HepG2 (cell line): Measurements from ENCODE around the gene ROM1. TPM values are rescaled to one million over a fixed set of nuclear protein-coding genes. Genes with fewer than 3 reads are reported as not detected.

Experiments
- ARNT ChIP-seq: fragments of 450-650 bp; IDR thresholded peaks from 2 replicates; pipeline ENCODE4 v1.6.1; 2017
- BCL6 ChIP-seq: IDR thresholded peaks from 2 replicates; pipeline ENCODE4 v1.6.1; 2016; ENCODE audit warnings: missing genetic modification reagents, missing compliant biosample characterization
- CC2D1A ChIP-seq: sonication (generic); formaldehyde crosslinking; IDR thresholded peaks from 2 replicates; pipeline ENCODE4 v1.8.1; 2023; ENCODE audit warnings: mild to moderate bottlenecking, missing genetic modification reagents
- CERS6 ChIP-seq: sonication (generic); formaldehyde crosslinking; IDR thresholded peaks from 2 replicates; pipeline ENCODE4 v1.5.0; 2020; ENCODE audit warnings: missing genetic modification reagents
- EP300 ChIP-seq, 3 experiments: sonication (generic) in 1 of 3; formaldehyde crosslinking in 1 of 3; IDR thresholded peaks; 2 replicates each; pipeline versions ENCODE4 v1.5.1 to v1.6.1; 2011 to 2020; ENCODE audit warnings: low read depth in 2 of 3, low read length in 2 of 3, borderline replicate concordance in 1 of 3, improper control_type of control experiment in 1 of 3, mild to moderate bottlenecking in 1 of 3, missing genetic modification reagents in 1 of 3, moderate library complexity in 1 of 3
- KLF6 ChIP-seq: IDR thresholded peaks from 2 replicates; pipeline ENCODE4 v1.8.0; 2016; ENCODE audit warnings: missing biosample characterization, missing genetic modification reagents
- LCORL ChIP-seq, 2 experiments: fragments of 450-650 bp in 1 of 2; sonication (generic) in 1 of 2; formaldehyde crosslinking in 1 of 2; IDR thresholded peaks; 2 replicates each; pipeline versions ENCODE4 v1.5.0 to v1.6.1; 2017 to 2020; ENCODE audit warnings: antibody characterized with exemption in 1 of 2, missing genetic modification reagents in 1 of 2
- MATR3 ChIP-seq: sonication (generic); formaldehyde crosslinking; IDR thresholded peaks from 2 replicates; pipeline ENCODE4 v1.4.0; 2020; ENCODE audit warnings: missing genetic modification reagents
- MYNN ChIP-seq: sonication (generic); formaldehyde crosslinking; IDR thresholded peaks from 2 replicates; pipeline ENCODE4 v1.4.0; 2020; ENCODE audit warnings: mild to moderate bottlenecking, low read depth, missing genetic modification reagents
- NCOA5 ChIP-seq: sonication (generic); formaldehyde crosslinking; IDR thresholded peaks from 2 replicates; pipeline ENCODE4 v1.4.0; 2020; ENCODE audit warnings: missing genetic modification reagents
- POLR2AphosphoS5 ChIP-seq: IDR thresholded peaks from 2 replicates; pipeline ENCODE4 v1.6.1; 2012; ENCODE audit warnings: low read depth, low read length
- SAP130 ChIP-seq: IDR thresholded peaks from 2 replicates; pipeline ENCODE4 v1.6.1; 2016; ENCODE audit warnings: low read depth
- SIN3B ChIP-seq: fragments of 150-350 bp; IDR thresholded peaks from 2 replicates; pipeline ENCODE4 v1.6.1; 2014; ENCODE audit warnings: low read length
- SMARCE1 ChIP-seq: fragments of 450-650 bp; IDR thresholded peaks from 2 replicates; pipeline ENCODE4 v1.6.1; 2017; ENCODE audit warnings: borderline replicate concordance
- SMC3 ChIP-seq: IDR thresholded peaks from 2 replicates; pipeline ENCODE4 v1.6.1; 2011; ENCODE audit warnings: low read length, improper control_type of control experiment
- TARDBP ChIP-seq: sonication (generic); formaldehyde crosslinking; IDR thresholded peaks from 2 replicates; pipeline ENCODE4 v1.8.0; 2022; ENCODE audit warnings: mild to moderate bottlenecking, missing genetic modification reagents
- U2AF2 ChIP-seq: fragments of 200-400 bp; formaldehyde crosslinking; IDR thresholded peaks from 2 replicates; pipeline ENCODE4 v1.6.1; 2017; ENCODE audit warnings: low read depth, mild to moderate bottlenecking, low read length
- ZC3H13 ChIP-seq: sonication (generic); formaldehyde crosslinking; IDR thresholded peaks from 2 replicates; pipeline ENCODE4 v1.8.1; 2023; ENCODE audit warnings: mild to moderate bottlenecking, missing genetic modification reagents, moderate library complexity
- ZNF207 ChIP-seq: fragments of 450-650 bp; IDR thresholded peaks from 2 replicates; pipeline ENCODE4 v1.6.1; 2016; ENCODE audit warnings: antibody characterized with exemption, borderline replicate concordance
- ZNF263 ChIP-seq: sonication (generic); formaldehyde crosslinking; IDR thresholded peaks from 2 replicates; pipeline ENCODE4 v1.4.0; 2020; ENCODE audit warnings: missing genetic modification reagents
- ZNF367 ChIP-seq: sonication (generic); formaldehyde crosslinking; IDR thresholded peaks from 2 replicates; pipeline ENCODE4 v1.4.0; 2020; ENCODE audit warnings: missing genetic modification reagents, borderline replicate concordance
- ZNF577 ChIP-seq: sonication (generic); formaldehyde crosslinking; IDR thresholded peaks from 2 replicates; pipeline ENCODE4 v1.4.0; 2020; ENCODE audit warnings: mild to moderate bottlenecking, low read depth, missing genetic modification reagents, borderline replicate concordance
- ZNF781 ChIP-seq: sonication (generic); formaldehyde crosslinking; IDR thresholded peaks from 2 replicates; pipeline ENCODE4 v1.5.1; 2020; ENCODE audit warnings: borderline replicate concordance, mild to moderate bottlenecking, missing genetic modification reagents; ENCODE audit errors: not compliant biosample characterization
- ZSCAN9 ChIP-seq: IDR thresholded peaks from 2 replicates; pipeline ENCODE4 v1.6.1; 2016; ENCODE audit warnings: borderline replicate concordance
- polyA plus RNA-seq, 8 experiments: library from polyadenylated mRNA; depleted of rRNA in 3 of 8; stranded (reverse) in 7 of 8; unstranded in 1 of 8; fragments of >200 nt; fragmentation: Illumina TruSeq in 4 of 8; extraction: Trizol in 4 of 8; gene quantifications; 2 replicates each; pipeline versions ENCODE4 v1.2.1 to v1.2.3, GENCODE V29; 2011 to 2016; ENCODE audit warnings: low read depth in 4 of 8, missing spikeins in 1 of 8, mixed read lengths in 1 of 8; ENCODE audit not compliant: insufficient read depth in 1 of 8
- total RNA-seq, 5 experiments: library from RNA; depleted of rRNA; stranded (reverse); fragments of >200 nt; fragmentation: Illumina TruSeq; extraction: Trizol; gene quantifications; 2 replicates each; pipeline ENCODE4 v1.2.3, GENCODE V29; 2016; ENCODE audit warnings: low read depth in 1 of 5
- TF ChIP-seq, protein P1 (sequence below): sonication (generic); formaldehyde crosslinking; IDR thresholded peaks from 2 replicates; pipeline ENCODE4 v1.5.1; 2020; ENCODE audit warnings: missing genetic modification reagents, mild to moderate bottlenecking, borderline replicate concordance
- TF ChIP-seq, protein P2 (sequence below): sonication (generic); formaldehyde crosslinking; IDR thresholded peaks from 2 replicates; pipeline ENCODE4 v1.4.0; 2020; ENCODE audit warnings: missing genetic modification reagents, mild to moderate bottlenecking, borderline replicate concordance

The ROM1 gene
- total and polyA plus RNA-seq, 2 of the 13 experiments (the other 11 are each of a cell fraction or from before 2014, with no cell fraction given) = 1.2 to 2.4 TPM

DNA sequence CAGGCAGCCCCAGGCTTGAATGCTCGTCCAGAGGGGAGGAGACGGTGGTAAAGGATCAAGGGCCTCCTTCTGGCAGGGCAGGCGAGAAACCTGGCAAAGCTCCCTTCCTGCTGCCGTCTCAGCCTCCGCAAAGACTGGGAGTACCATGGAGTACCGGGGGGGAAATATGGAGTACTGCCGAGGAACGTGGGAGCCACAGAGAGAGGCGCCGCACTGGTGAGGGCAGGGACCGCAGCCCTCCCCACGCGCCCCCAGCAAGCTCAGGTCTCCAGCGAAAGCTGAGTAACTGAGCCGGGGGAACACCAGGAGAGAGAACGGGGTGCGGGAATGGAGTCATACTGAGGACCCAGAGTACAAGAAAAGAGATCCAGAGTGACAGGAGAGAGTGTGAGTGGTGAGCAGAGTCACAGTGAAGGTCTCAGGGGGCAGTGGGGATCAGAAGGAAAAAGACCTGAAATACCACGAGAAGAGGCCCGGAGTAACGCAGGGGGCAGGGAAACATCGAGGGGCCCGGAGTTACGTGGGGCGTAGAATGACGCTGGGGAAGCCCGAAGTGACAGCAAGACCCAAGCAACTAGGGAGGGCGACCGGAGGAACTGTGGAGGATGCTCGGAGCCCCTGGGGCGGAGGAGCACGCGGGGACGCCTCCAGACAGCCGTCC lies 1.2 kb upstream of the ROM1 start (continued):
- TF ChIP-seq CERS6 (no peak), SIN3B (no peak), TARDBP (no peak), EP300 (IDR thresholded peaks at IDR 0.05; ENCODE audit: low read depth in 2 of 2, low read length in 2 of 2) (no peak), EP300 (CRISPR knock-in tag; IDR thresholded peaks at IDR 0.05; ENCODE audit: borderline replicate concordance) (no peak), LCORL (IDR thresholded peaks at IDR 0.05) (no peak), LCORL (CRISPR knock-in tag; IDR thresholded peaks at IDR 0.05) (peak; percentile 27; the same call in 1 of the 2 replicates), ZNF577 (CRISPR knock-in tag) (no peak), POLR2AphosphoS5 (no peak), ARNT (no peak), MYNN (CRISPR knock-in tag) (no peak), KLF6 (CRISPR knock-in tag) (no peak), ZNF367 (CRISPR knock-in tag) (no peak), ZNF263 (CRISPR knock-in tag) (no peak), CC2D1A (no peak), ZNF781 (CRISPR knock-in tag) (no peak), SMARCE1 (no peak), ZSCAN9 (CRISPR knock-in tag) (no peak), NCOA5 (no peak), ZNF207 (no peak), ZC3H13 (CRISPR knock-in tag) (0 out of 2 replicates have a peak, but pooled peaks have one; percentile 10), BCL6 (no peak), MATR3 (CRISPR knock-in tag) (no peak), SMC3 (no peak), U2AF2 (no peak), SAP130 (CRISPR knock-in tag) (peak; percentile 39)
- TF ChIP-seq, protein P1, sequence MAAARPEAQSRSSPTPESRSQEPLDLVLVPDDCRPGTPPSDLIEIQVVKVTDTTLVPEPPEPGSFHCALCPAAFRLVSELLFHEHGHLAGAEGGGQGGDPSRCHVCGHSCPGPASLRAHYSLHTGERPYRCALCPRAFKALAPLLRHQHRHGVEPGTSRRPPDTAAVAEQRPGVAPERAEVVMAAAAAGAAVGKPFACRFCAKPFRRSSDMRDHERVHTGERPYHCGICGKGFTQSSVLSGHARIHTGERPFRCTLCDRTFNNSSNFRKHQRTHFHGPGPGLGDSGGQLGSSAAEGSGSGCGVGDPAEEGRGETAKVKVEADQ = no peak
- TF ChIP-seq, protein P2, sequence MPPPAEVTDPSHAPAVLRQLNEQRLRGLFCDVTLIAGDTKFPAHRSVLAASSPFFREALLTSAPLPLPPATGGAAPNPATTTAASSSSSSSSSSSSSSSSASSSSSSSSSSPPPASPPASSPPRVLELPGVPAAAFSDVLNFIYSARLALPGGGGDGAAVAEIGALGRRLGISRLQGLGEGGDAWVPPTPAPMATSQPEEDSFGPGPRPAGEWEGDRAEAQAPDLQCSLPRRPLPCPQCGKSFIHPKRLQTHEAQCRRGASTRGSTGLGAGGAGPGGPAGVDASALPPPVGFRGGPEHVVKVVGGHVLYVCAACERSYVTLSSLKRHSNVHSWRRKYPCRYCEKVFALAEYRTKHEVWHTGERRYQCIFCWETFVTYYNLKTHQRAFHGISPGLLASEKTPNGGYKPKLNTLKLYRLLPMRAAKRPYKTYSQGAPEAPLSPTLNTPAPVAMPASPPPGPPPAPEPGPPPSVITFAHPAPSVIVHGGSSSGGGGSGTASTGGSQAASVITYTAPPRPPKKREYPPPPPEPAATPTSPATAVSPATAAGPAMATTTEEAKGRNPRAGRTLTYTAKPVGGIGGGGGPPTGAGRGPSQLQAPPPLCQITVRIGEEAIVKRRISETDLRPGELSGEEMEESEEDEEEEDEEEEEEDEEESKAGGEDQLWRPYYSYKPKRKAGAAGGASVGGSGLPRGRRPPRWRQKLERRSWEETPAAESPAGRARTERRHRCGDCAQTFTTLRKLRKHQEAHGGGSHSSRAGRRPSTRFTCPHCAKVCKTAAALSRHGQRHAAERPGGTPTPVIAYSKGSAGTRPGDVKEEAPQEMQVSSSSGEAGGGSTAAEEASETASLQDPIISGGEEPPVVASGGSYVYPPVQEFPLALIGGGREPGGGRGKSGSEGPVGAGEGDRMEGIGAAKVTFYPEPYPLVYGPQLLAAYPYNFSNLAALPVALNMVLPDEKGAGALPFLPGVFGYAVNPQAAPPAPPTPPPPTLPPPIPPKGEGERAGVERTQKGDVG (CRISPR knock-in tag) = no peak
